GM12864 (cell line): ENCODE measurements around the gene OTX1.

ENCODE experiments used
- DNase-seq: peaks from one replicate; pipeline ENCODE4 v3.0.0-alpha.2; 2011; ENCODE audit warnings: low read depth
- H3K4me3 ChIP-seq: 2 replicates; pipeline ENCODE4 v1.5.1; 2011; ENCODE audit warnings: mild to moderate bottlenecking, low read depth, low read length, control low read depth
- CTCF ChIP-seq: IDR thresholded peaks from 2 replicates; pipeline ENCODE4 v1.5.1; 2011; ENCODE audit warnings: low read depth, mild to moderate bottlenecking, moderate library complexity, low read length, control low read depth, inconsistent platforms; ENCODE audit errors: missing control alignments

Gene OTX1

GRCh38 chr2:63034526-63034925 lies 16.1 kb upstream of the OTX1 start:
- H3K4me3 ChIP-seq, result no peak overlapping the region
- no peak for DNase-seq
- no peak for TF ChIP-seq CTCF

GRCh38 chr2:63035169-63035568 lies 15.5 kb upstream of the OTX1 start:
- no peak for DNase-seq
- no peak for TF ChIP-seq CTCF
- no peak overlapping the region for H3K4me3 ChIP-seq

GRCh38 chr2:63035660-63036059 lies 15.0 kb upstream of the OTX1 start:
- H3K4me3 ChIP-seq, result no peak overlapping the region
- DNase-seq, result no peak
- TF ChIP-seq CTCF, result no peak

- DNase-seq, result no peak
- no peak for TF ChIP-seq CTCF
- no peak overlapping the region for H3K4me3 ChIP-seq
Observed at GRCh38 chr2:63038034-63038433, 12.6 kb upstream of the OTX1 start.

GRCh38 chr2:63040586-63040985 lies 10.0 kb upstream of the OTX1 start:
- no peak for DNase-seq
- TF ChIP-seq CTCF, result no peak

GRCh38 chr2:63041592-63041991 lies 9.0 kb upstream of the OTX1 start:
- TF ChIP-seq CTCF, result no peak
- DNase-seq, result no peak
- no peak overlapping the region for H3K4me3 ChIP-seq

More at GRCh38 chr2:63040586-63040985, 10.0 kb upstream of the OTX1 start:
- H3K4me3 ChIP-seq, result no peak overlapping the region
